Neural cell (in vitro differentiated cells): ENCODE data around the gene OXER1. TPM values are rescaled to one million over a fixed set of nuclear protein-coding genes. Genes with fewer than 3 reads are reported as not detected.

Experiments
- H2AFZ ChIP-seq: fragments of 200-600, 300-800 bp; sonication (generic), shearing (Covaris generic); 2 replicates; pipeline ENCODE4 v1.6.0; 2014; ENCODE audit warnings: low read depth, mild to moderate bottlenecking, antibody characterized with exemption, low read length, moderate library complexity
- H3F3A ChIP-seq: fragments of 200-600 bp; shearing (Covaris generic); 2 replicates; pipeline ENCODE4 v1.6.1; 2016; ENCODE audit warnings: mild to moderate bottlenecking, moderate library complexity, mixed read lengths, antibody characterized with exemption, low read length; ENCODE audit not compliant: insufficient read depth, poor library complexity, severe bottlenecking
- H3K27ac ChIP-seq: fragments of 200-600, 300-800 bp; sonication (generic), shearing (Covaris generic); 2 replicates; pipeline ENCODE4 v1.5.1; 2014; ENCODE audit warnings: mild to moderate bottlenecking, low read length, moderate library complexity
- H3K27me3 ChIP-seq: fragments of 300-800, 200-600 bp; sonication (generic), shearing (Covaris generic); 2 replicates; pipeline ENCODE4 v1.6.0; 2014; ENCODE audit warnings: mild to moderate bottlenecking, low read depth, low read length, moderate library complexity; ENCODE audit not compliant: insufficient read depth
- H3K36me3 ChIP-seq: fragments of 300-800, 200-600 bp; sonication (generic), shearing (Covaris generic); 2 replicates; pipeline ENCODE4 v1.5.1; 2014; ENCODE audit warnings: mild to moderate bottlenecking, antibody characterized with exemption, low read length, moderate library complexity; ENCODE audit not compliant: insufficient read depth
- H3K4me2 ChIP-seq: fragments of 300-800, 200-600 bp; sonication (generic), shearing (Covaris generic); 2 replicates; pipeline ENCODE4 v1.6.0; 2014; ENCODE audit warnings: mild to moderate bottlenecking, low read length
- H3K4me3 ChIP-seq: fragments of 300-800, 200-600 bp; sonication (generic), shearing (Covaris generic); 2 replicates; pipeline ENCODE4 v1.5.1; 2014; ENCODE audit warnings: mild to moderate bottlenecking, low read length, moderate library complexity
- H3K79me2 ChIP-seq: fragments of 200-600 bp; shearing (Covaris generic); replicated peaks from 2 replicates; pipeline ENCODE4 v1.6.0; 2014; ENCODE audit warnings: mild to moderate bottlenecking, low read length, moderate library complexity; ENCODE audit not compliant: insufficient read depth
- H3K9ac ChIP-seq: fragments of 300-800, 200-600 bp; sonication (generic), shearing (Covaris generic); 2 replicates; pipeline ENCODE4 v1.6.1; 2016; ENCODE audit warnings: mild to moderate bottlenecking, low read length, mixed read lengths
- H3K9me2 ChIP-seq: fragments of 200-600 bp; shearing (Covaris generic); 2 replicates; pipeline ENCODE4 v1.6.1; 2016; ENCODE audit warnings: mild to moderate bottlenecking, low read length, mixed read lengths; ENCODE audit not compliant: insufficient read depth
- H3K9me3 ChIP-seq: fragments of 200-600, 300-800 bp; sonication (generic), shearing (Covaris generic); 2 replicates; pipeline ENCODE4 v1.6.1; 2016; ENCODE audit warnings: mild to moderate bottlenecking, mixed run types, low read length, moderate library complexity, mixed read lengths
- H4K20me1 ChIP-seq: fragments of 200-600 bp; shearing (Covaris generic); 2 replicates; pipeline ENCODE4 v1.6.1; 2016; ENCODE audit warnings: mild to moderate bottlenecking, mixed run types; ENCODE audit not compliant: insufficient read depth
- EP300 ChIP-seq: fragments of 450-650 bp; conservative IDR thresholded peaks from 2 replicates; pipeline ENCODE4 v1.6.1; 2014; ENCODE audit warnings: antibody characterized with exemption, mild to moderate bottlenecking, moderate library complexity; ENCODE audit not compliant: poor library complexity, severe bottlenecking
- EZH2 ChIP-seq: fragments of 200-600, 300-800 bp; shearing (Covaris generic), sonication (generic); IDR thresholded peaks from 2 replicates; pipeline ENCODE4 v1.6.1; 2014; ENCODE audit warnings: antibody characterized with exemption, low read length, borderline replicate concordance, mild to moderate bottlenecking; ENCODE audit not compliant: insufficient read depth, poor library complexity, severe bottlenecking
- MXI1 ChIP-seq: fragments of 450-650 bp; conservative IDR thresholded peaks from 2 replicates; pipeline ENCODE4 v1.6.1; 2014; ENCODE audit warnings: antibody characterized with exemption, mild to moderate bottlenecking; ENCODE audit not compliant: poor library complexity, severe bottlenecking
- POLR2AphosphoS5 ChIP-seq: IDR thresholded peaks from 2 replicates; pipeline ENCODE4 v1.6.1; 2012
- RAD21 ChIP-seq: fragments of 450-650 bp; conservative IDR thresholded peaks from 2 replicates; pipeline ENCODE4 v1.6.1; 2014; ENCODE audit warnings: antibody characterized with exemption, mild to moderate bottlenecking, moderate library complexity
- SMC3 ChIP-seq: fragments of 450-650 bp; conservative IDR thresholded peaks from 2 replicates; pipeline ENCODE4 v1.6.1; 2014; ENCODE audit warnings: antibody characterized with exemption, mild to moderate bottlenecking, moderate library complexity; ENCODE audit not compliant: poor library complexity
- TAF1 ChIP-seq: IDR thresholded peaks from 2 replicates; pipeline ENCODE4 v1.6.1; 2012; ENCODE audit warnings: low read depth
- polyA plus RNA-seq: library from polyadenylated mRNA; depleted of rRNA; stranded (reverse); fragments of >200 nt; gene quantifications from 2 replicates; pipeline ENCODE4 v1.2.3, GENCODE V29; 2014
- TF ChIP-seq, protein P1 (sequence below): fragments of 450-650 bp; IDR thresholded peaks from 2 replicates; pipeline ENCODE4 v1.5.1; 2014; ENCODE audit warnings: antibody characterized with exemption, mild to moderate bottlenecking, moderate library complexity; ENCODE audit not compliant: poor library complexity, severe bottlenecking
- TF ChIP-seq, protein P2 (sequence below): IDR thresholded peaks from 2 replicates; pipeline ENCODE4 v1.6.1; 2012; ENCODE audit warnings: borderline replicate concordance

Gene OXER1
- polyA plus RNA-seq, 1 donor from 2014 or later = not detected

DNA sequence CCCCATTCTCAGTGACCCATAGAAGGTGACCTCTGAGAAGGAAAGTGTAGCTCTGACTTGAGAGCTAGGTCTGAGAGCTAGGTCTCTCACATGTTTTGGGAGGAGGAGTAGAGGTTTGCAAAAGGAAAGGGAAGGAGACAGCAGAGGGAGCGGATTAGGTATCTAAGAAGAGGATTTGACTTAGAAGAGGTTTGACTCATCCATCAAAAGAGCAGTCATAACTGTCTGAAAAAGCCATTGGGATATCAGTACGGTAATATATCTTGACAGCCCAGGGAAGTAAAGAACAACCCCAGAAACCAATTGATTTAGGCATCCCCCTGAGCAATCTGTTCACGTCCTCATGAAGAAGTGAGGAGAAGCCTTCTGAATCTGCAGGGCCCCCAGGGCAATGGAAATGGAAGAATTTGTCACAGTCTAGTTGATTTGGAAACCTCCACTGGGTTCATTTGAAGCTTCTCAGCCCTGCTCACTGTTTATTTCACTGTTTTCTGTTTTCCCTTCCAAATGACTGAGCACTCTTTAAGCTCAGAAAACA is 19.3 kb downstream of the OXER1 start:
- H3F3A ChIP-seq = no peaks in the 10 kb centered on the region
- peaks cover 3% of the 10 kb centered on the region for H3K9me3 ChIP-seq
- no peak overlapping the region for H3K27ac ChIP-seq
- H3K9me2 ChIP-seq = no peaks in the 10 kb centered on the region
- no peak overlapping the region for H3K4me3 ChIP-seq
- no peak overlapping the region for H3K9ac ChIP-seq
- H3K4me2 ChIP-seq = no peak overlapping the region
- H4K20me1 ChIP-seq = no peaks in the 10 kb centered on the region
- H3K27me3 ChIP-seq = no peaks in the 10 kb centered on the region
- H2AFZ ChIP-seq = no peak overlapping the region
- H3K36me3 ChIP-seq = no peaks in the 10 kb centered on the region
- no peaks in the 10 kb centered on the region for H3K79me2 ChIP-seq
- TF ChIP-seq, protein P1, sequence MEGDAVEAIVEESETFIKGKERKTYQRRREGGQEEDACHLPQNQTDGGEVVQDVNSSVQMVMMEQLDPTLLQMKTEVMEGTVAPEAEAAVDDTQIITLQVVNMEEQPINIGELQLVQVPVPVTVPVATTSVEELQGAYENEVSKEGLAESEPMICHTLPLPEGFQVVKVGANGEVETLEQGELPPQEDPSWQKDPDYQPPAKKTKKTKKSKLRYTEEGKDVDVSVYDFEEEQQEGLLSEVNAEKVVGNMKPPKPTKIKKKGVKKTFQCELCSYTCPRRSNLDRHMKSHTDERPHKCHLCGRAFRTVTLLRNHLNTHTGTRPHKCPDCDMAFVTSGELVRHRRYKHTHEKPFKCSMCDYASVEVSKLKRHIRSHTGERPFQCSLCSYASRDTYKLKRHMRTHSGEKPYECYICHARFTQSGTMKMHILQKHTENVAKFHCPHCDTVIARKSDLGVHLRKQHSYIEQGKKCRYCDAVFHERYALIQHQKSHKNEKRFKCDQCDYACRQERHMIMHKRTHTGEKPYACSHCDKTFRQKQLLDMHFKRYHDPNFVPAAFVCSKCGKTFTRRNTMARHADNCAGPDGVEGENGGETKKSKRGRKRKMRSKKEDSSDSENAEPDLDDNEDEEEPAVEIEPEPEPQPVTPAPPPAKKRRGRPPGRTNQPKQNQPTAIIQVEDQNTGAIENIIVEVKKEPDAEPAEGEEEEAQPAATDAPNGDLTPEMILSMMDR = no peak
- TF ChIP-seq RAD21 (no peak), EP300 (no peak), TAF1 (no peak), POLR2AphosphoS5 (no peak), MXI1 (no peak), EZH2 (no peak), SMC3 (no peak)
- TF ChIP-seq, protein P2, sequence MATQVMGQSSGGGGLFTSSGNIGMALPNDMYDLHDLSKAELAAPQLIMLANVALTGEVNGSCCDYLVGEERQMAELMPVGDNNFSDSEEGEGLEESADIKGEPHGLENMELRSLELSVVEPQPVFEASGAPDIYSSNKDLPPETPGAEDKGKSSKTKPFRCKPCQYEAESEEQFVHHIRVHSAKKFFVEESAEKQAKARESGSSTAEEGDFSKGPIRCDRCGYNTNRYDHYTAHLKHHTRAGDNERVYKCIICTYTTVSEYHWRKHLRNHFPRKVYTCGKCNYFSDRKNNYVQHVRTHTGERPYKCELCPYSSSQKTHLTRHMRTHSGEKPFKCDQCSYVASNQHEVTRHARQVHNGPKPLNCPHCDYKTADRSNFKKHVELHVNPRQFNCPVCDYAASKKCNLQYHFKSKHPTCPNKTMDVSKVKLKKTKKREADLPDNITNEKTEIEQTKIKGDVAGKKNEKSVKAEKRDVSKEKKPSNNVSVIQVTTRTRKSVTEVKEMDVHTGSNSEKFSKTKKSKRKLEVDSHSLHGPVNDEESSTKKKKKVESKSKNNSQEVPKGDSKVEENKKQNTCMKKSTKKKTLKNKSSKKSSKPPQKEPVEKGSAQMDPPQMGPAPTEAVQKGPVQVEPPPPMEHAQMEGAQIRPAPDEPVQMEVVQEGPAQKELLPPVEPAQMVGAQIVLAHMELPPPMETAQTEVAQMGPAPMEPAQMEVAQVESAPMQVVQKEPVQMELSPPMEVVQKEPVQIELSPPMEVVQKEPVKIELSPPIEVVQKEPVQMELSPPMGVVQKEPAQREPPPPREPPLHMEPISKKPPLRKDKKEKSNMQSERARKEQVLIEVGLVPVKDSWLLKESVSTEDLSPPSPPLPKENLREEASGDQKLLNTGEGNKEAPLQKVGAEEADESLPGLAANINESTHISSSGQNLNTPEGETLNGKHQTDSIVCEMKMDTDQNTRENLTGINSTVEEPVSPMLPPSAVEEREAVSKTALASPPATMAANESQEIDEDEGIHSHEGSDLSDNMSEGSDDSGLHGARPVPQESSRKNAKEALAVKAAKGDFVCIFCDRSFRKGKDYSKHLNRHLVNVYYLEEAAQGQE = no peak

DNA sequence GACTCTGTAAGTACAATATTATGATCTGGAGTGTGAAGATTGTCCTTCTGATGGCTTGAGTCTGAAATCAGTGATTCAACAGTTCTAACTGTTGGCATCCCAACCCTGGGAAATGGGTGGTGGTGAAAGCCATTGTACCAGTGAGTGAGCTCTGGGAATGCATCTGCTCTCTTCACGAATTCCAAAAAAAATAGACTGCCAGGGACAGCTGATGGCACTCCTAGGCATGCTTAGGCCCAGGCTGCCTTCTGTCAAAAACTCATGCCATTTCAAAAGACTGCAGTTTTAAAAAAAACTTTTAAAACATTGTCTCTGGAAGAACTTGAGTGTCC is 20.3 kb downstream of the OXER1 start:
- Histone ChIP-seq H3K4me3 (no peak overlapping the region), H3K9ac (no peak overlapping the region), H3K79me2 (no peaks in the 10 kb centered on the region), H3K9me2 (no peaks in the 10 kb centered on the region), H4K20me1 (no peaks in the 10 kb centered on the region), H3K36me3 (no peaks in the 10 kb centered on the region), H3K27ac (no peak overlapping the region), H3K27me3 (no peaks in the 10 kb centered on the region), H3K9me3 (peaks cover 3% of the 10 kb centered on the region), H3K4me2 (no peak overlapping the region), H3F3A (no peaks in the 10 kb centered on the region), H2AFZ (no peak overlapping the region)
- TF ChIP-seq RAD21 = no peak
- TF ChIP-seq TAF1 = no peak
- TF ChIP-seq EZH2 = no peak
- TF ChIP-seq, protein P1 = no peak
- TF ChIP-seq EP300 = no peak
- TF ChIP-seq MXI1 = no peak
- TF ChIP-seq POLR2AphosphoS5 = no peak
- no peak for TF ChIP-seq SMC3
- TF ChIP-seq, protein P2 = no peak
